IMR-90 (cell line): ENCODE measurements around the gene BIRC5. TPM values are rescaled to one million over a fixed set of nuclear protein-coding genes. Genes with fewer than 3 reads are reported as not detected.

Experiments
- ATAC-seq: fragments of 200-7000 bp; cut with Tn5 transposase; 2 replicates; pipeline ENCODE4 v1.9.1; 2020; ENCODE audit warnings: low read depth, mild to moderate bottlenecking, moderate library complexity
- BruUV-seq: library from RNA; stranded (reverse); fragments of 400-500 nt; replicated peaks from 2 replicates; lab custom pipeline; 2021; lab: Mats Ljungman, UMichigan
- CTCF ChIA-PET: fragments of 300-600 bp; formaldehyde crosslinking; extraction: SDS; loops from one replicate; lab custom pipeline; 2021; ENCODE audit warnings: antibody characterized with exemption; lab: Yijun Ruan, JAX
- POLR2A ChIA-PET: fragments of 300-600 bp; sonication (Branson Sonifier 250); formaldehyde crosslinking; loops from one replicate; lab custom pipeline; 2022; ENCODE audit warnings: antibody characterized with exemption; ENCODE audit not compliant: unreplicated experiment; lab: Charles Lee
- DNase-seq: peaks from one replicate; pipeline ENCODE4 v3.0.0; 2013
- H2AFZ ChIP-seq: replicated peaks from 2 replicates; pipeline ENCODE3; 2013; ENCODE audit warnings: low read length, mild to moderate bottlenecking; ENCODE audit not compliant: poor library complexity
- H2AK5ac ChIP-seq: 2 replicates; pipeline ENCODE4 v1.6.1; 2013; ENCODE audit warnings: low read depth, low read length, inconsistent platforms
- H2AK9ac ChIP-seq: replicated peaks from 2 replicates; pipeline ENCODE3; 2013; ENCODE audit warnings: mild to moderate bottlenecking, low read depth, low read length, moderate library complexity; ENCODE audit not compliant: poor library complexity
- H2BK120ac ChIP-seq: 2 replicates; pipeline ENCODE4 v1.6.1; 2013; ENCODE audit warnings: low read depth, low read length, inconsistent platforms
- H2BK15ac ChIP-seq: 3 replicates; pipeline ENCODE4 v1.6.1; 2013; ENCODE audit warnings: low read depth, low read length, inconsistent platforms
- H2BK20ac ChIP-seq: 2 replicates; pipeline ENCODE4 v1.6.1; 2013; ENCODE audit warnings: low read depth, mild to moderate bottlenecking, inconsistent platforms, low read length, moderate library complexity
- H2BK5ac ChIP-seq: 2 replicates; pipeline ENCODE4 v1.6.1; 2013; ENCODE audit warnings: mild to moderate bottlenecking, low read depth, low read length, inconsistent platforms; ENCODE audit not compliant: poor library complexity, severe bottlenecking
- H3K14ac ChIP-seq: replicated peaks from 2 replicates; pipeline ENCODE4 v1.6.1; 2013; ENCODE audit warnings: low read depth, low read length, inconsistent platforms
- H3K18ac ChIP-seq: 2 replicates; pipeline ENCODE4 v1.6.1; 2013; ENCODE audit warnings: low read depth, low read length, control low read depth
- H3K23ac ChIP-seq: 2 replicates; pipeline ENCODE4 v1.6.1; 2013; ENCODE audit warnings: low read depth, low read length, inconsistent platforms
- H3K27ac ChIP-seq: 2 replicates; pipeline ENCODE4 v1.5.1; 2013; ENCODE audit warnings: mild to moderate bottlenecking, control low read depth, low read length; ENCODE audit not compliant: insufficient read depth
- H3K27me3 ChIP-seq: 2 replicates; pipeline ENCODE4 v1.6.1; 2013; ENCODE audit warnings: low read length; ENCODE audit not compliant: control insufficient read depth, insufficient read depth
- H3K36me3 ChIP-seq: 2 replicates; pipeline ENCODE4 v1.6.1; 2013; ENCODE audit warnings: low read length, mixed read lengths; ENCODE audit not compliant: control insufficient read depth, insufficient read depth
- H3K4ac ChIP-seq: 2 replicates; pipeline ENCODE4 v1.6.1; 2013; ENCODE audit warnings: low read depth, low read length, inconsistent platforms
- H3K4me1 ChIP-seq: 2 replicates; pipeline ENCODE4 v1.6.1; 2013; ENCODE audit warnings: low read length, mixed read lengths; ENCODE audit not compliant: control insufficient read depth, insufficient read depth
- H3K4me2 ChIP-seq: 2 replicates; pipeline ENCODE4 v1.6.1; 2013; ENCODE audit warnings: low read depth, mild to moderate bottlenecking, control low read depth, low read length, moderate library complexity
- H3K4me3 ChIP-seq: 2 replicates; pipeline ENCODE4 v1.5.1; 2013; ENCODE audit warnings: low read depth, mild to moderate bottlenecking, control low read depth, low read length, moderate library complexity; ENCODE audit not compliant: insufficient read depth
- H3K56ac ChIP-seq: 2 replicates; pipeline ENCODE4 v1.6.1; 2013; ENCODE audit warnings: low read length, inconsistent platforms; ENCODE audit not compliant: insufficient read depth; ENCODE audit errors: extremely low read depth
- H3K79me1 ChIP-seq, 2 experiments: 2 replicates each; pipeline ENCODE4 v1.6.1; 2013; ENCODE audit warnings: low read length in 2 of 2, inconsistent platforms in 1 of 2, low read depth in 1 of 2
- H3K9ac ChIP-seq: 2 replicates; pipeline ENCODE4 v1.6.1; 2013; ENCODE audit warnings: low read depth, low read length, control low read depth
- H3K9me1 ChIP-seq: 2 replicates; pipeline ENCODE4 v1.6.1; 2013; ENCODE audit warnings: low read length, inconsistent platforms; ENCODE audit not compliant: insufficient read depth
- H3K9me3 ChIP-seq: 2 replicates; pipeline ENCODE4 v1.6.1; 2013; ENCODE audit warnings: low read length; ENCODE audit not compliant: control insufficient read depth, insufficient read depth
- H4K20me1 ChIP-seq: 2 replicates; pipeline ENCODE4 v1.6.1; 2013; ENCODE audit warnings: low read length, inconsistent platforms; ENCODE audit not compliant: insufficient read depth
- H4K5ac ChIP-seq: 2 replicates; pipeline ENCODE4 v1.6.1; 2013; ENCODE audit warnings: mild to moderate bottlenecking, low read depth, low read length, control low read depth
- H4K8ac ChIP-seq, 2 experiments: 2 replicates each; pipeline ENCODE4 v1.6.1; 2013; ENCODE audit warnings: low read depth in 2 of 2, low read length in 2 of 2, control low read depth in 1 of 2, inconsistent platforms in 1 of 2
- H4K91ac ChIP-seq: 2 replicates; pipeline ENCODE4 v1.6.1; 2013; ENCODE audit warnings: low read depth, low read length, inconsistent platforms; ENCODE audit not compliant: insufficient read depth
- CEBPB ChIP-seq: IDR thresholded peaks from 2 replicates; pipeline ENCODE4 v1.6.1; 2012; ENCODE audit warnings: low read depth, low read length, improper control_type of control experiment
- CHD1 ChIP-seq: IDR thresholded peaks from 2 replicates; pipeline ENCODE4 v1.6.1; 2012; ENCODE audit warnings: low read depth, low read length, improper control_type of control experiment
- MAFK ChIP-seq: IDR thresholded peaks from 2 replicates; pipeline ENCODE4 v1.6.1; 2012; ENCODE audit warnings: low read depth, low read length, improper control_type of control experiment
- MAZ ChIP-seq: IDR thresholded peaks from 2 replicates; pipeline ENCODE4 v1.6.1; 2012; ENCODE audit warnings: low read depth, mild to moderate bottlenecking, low read length, improper control_type of control experiment, moderate library complexity, borderline replicate concordance
- MXI1 ChIP-seq: IDR thresholded peaks from 2 replicates; pipeline ENCODE4 v1.6.1; 2012; ENCODE audit warnings: low read depth, mild to moderate bottlenecking, low read length, moderate library complexity, borderline replicate concordance
- NFE2L2 ChIP-seq: fragments of 150-350 bp; IDR thresholded peaks from 2 replicates; pipeline ENCODE4 v1.6.1; 2016; ENCODE audit warnings: low read depth, mild to moderate bottlenecking, low read length
- POLR2A ChIP-seq: IDR thresholded peaks from 2 replicates; pipeline ENCODE4 v1.6.1; 2012; ENCODE audit warnings: mild to moderate bottlenecking, low read depth, low read length
- RAD21 ChIP-seq: IDR thresholded peaks from 2 replicates; pipeline ENCODE4 v1.6.1; 2012; ENCODE audit warnings: low read length, improper control_type of control experiment
- RCOR1 ChIP-seq: IDR thresholded peaks from 2 replicates; pipeline ENCODE4 v1.6.1; 2012; ENCODE audit warnings: mild to moderate bottlenecking, low read length, improper control_type of control experiment; ENCODE audit not compliant: insufficient replicate concordance
- RFX5 ChIP-seq: IDR thresholded peaks from 2 replicates; pipeline ENCODE4 v1.8.0; 2012; ENCODE audit warnings: low read depth, mild to moderate bottlenecking, low read length, moderate library complexity
- SMC3 ChIP-seq: fragments of 150-350 bp; IDR thresholded peaks from 2 replicates; pipeline ENCODE4 v1.6.1; 2016; ENCODE audit warnings: low read depth, mild to moderate bottlenecking, antibody characterized with exemption, low read length, moderate library complexity
- WGBS, 2 experiments: methylation state at CpG; one replicate each; pipeline versions ENCODE4 v1.1.5 to v1.1.7; 2013; ENCODE audit warnings: missing lambda C conversion rate in 2 of 2; ENCODE audit not compliant: insufficient read length in 1 of 2; ENCODE audit errors: extremely low coverage in 2 of 2; 5-methylcytosine and 5-hydroxymethylcytosine counted together
- dilution Hi-C: fragments of 300-500 bp; cut with HindIII; formaldehyde crosslinking; loops from one replicate; pipeline ENCODE4 v1.14.3; 2018; ENCODE audit warnings: low sequenced_read_pairs; ENCODE audit not compliant: unreplicated experiment
- in situ Hi-C: fragments of 300-500 bp; cut with MboI; formaldehyde crosslinking; loops from 3 replicates; pipeline ENCODE4 v1.14.3; 2019; ENCODE audit warnings: low sequenced_read_pairs, inconsistent platforms, mixed read lengths
- intact Hi-C: fragments of 100-400 bp; cut with micrococcal nuclease; formaldehyde crosslinking; loops from 2 replicates; pipeline ENCODE4 v1.10.0; 2022
- polyA plus RNA-seq, 3 experiments: library from polyadenylated mRNA; depleted of rRNA; stranded (reverse); fragments of >200 nt; gene quantifications; 2 replicates each; pipeline ENCODE4 v1.2.3, GENCODE V29; 2012; ENCODE audit warnings: low replicate concordance in 1 of 3
- total RNA-seq: library from RNA; depleted of rRNA; stranded (reverse); fragments of >200 nt; gene quantifications from 2 replicates; pipeline ENCODE4 v1.2.3, GENCODE V29; 2012
- TF ChIP-seq, protein P1 (sequence below): conservative IDR thresholded peaks from 2 replicates; pipeline ENCODE4 v1.5.1; 2012; ENCODE audit warnings: mild to moderate bottlenecking, low read depth, low read length, improper control_type of control experiment
- TF ChIP-seq, protein P2 (sequence below): fragments of 150-350 bp; IDR thresholded peaks from 2 replicates; pipeline ENCODE4 v1.6.1; 2017; ENCODE audit warnings: mild to moderate bottlenecking, antibody characterized with exemption, low read length, low read depth
- TF ChIP-seq, protein P3 (sequence below): fragments of 150-350 bp; IDR thresholded peaks from 2 replicates; pipeline ENCODE4 v1.6.1; 2016; ENCODE audit warnings: low read depth, mild to moderate bottlenecking, low read length, moderate library complexity, borderline replicate concordance

BIRC5 gene
- total and polyA plus RNA-seq, 2 of the 4 experiments (the other 2 are of a cell fraction): 16.6 to 52.7 TPM

DNA sequence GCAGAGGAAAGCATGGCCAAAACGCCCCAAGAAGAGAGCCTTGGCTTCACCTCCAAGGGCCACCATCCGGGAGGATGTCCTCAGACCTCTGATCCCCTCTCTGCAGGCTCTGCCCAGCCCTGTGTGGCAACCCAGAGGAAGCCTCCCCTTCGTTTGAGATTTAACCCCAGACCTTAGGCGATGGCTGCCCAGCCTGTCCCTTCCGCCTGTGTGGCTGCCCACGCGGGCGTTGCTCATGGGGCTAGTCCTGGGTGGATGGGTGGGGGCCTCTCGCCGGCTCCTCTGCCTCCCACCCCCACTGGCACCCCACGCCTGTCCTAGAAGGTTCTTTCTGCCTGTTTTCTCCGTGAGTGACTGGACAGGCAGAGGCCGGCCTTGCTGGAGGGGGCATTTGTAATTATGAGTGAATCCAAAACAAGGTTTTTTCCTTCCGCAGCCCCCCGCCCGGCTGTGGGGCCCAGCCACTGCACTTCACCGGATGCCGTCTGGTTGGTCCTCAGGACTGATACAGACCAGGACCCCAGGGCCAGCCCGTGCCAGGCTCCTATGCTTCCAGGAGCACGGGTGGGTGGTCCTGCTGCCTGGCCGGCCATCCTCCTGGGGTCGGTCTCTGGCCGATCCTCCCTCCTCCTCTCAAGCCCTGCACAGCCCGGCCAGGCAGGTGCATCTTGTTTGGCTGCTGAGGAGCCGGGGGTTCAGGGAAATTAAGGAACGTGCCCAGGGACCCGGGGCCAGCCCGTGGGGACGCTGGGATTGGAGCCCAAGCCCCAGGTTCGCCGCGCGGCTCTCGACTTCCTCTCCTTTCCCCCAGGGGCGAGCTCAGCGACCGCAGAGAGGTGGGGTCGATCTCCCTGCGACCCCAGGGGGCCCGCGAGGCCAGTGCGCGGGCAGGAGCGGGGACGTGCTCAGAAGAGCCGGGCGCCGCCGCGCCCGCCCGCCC, 17.2 kb downstream of the BIRC5 start, which contains the start of gene TMEM235:
Gene TMEM235, plus strand, starts transcription at position 636 of the 940 bp plus-strand sequence. CDS start 393 bp downstream, outside the sequence.
- no peak within 1 kb of the TSS for H2AK5ac ChIP-seq
- H3K36me3 ChIP-seq: no peaks in the 10 kb centered on the region
- no peak within 1 kb of the TSS for H4K91ac ChIP-seq
- no TSS peak for BruUV-seq
- no peak within 1 kb of the TSS for H3K23ac ChIP-seq
- in situ Hi-C loops: no loop called here
- H2BK120ac ChIP-seq: no peak within 1 kb of the TSS
- WGBS, 2 experiments: 29% methylated on average over 13 of the region's 52 CpGs; no CpG with 5 or more reads in 1 of the 2 experiments
- H3K27ac ChIP-seq: no peak within 1 kb of the TSS
- H3K14ac ChIP-seq: no peak within 1 kb of the TSS
- ChIA-PET POLR2A (no interaction called here), CTCF (no interaction called here)
- peak; percentile 12; the same call in 1 of the 2 replicates for ATAC-seq
- no peaks in the 10 kb centered on the region for H3K4me1 ChIP-seq
- H3K9me3 ChIP-seq: no peaks in the 10 kb centered on the region
- no peak within 1 kb of the TSS for H4K5ac ChIP-seq
- peaks cover 38% of the 10 kb centered on the region for H3K27me3 ChIP-seq
- no peak within 1 kb of the TSS for H3K4me3 ChIP-seq
- no peak for DNase-seq
- H2BK15ac ChIP-seq: no peak within 1 kb of the TSS
- intact Hi-C loops: no loop called here
- H3K56ac ChIP-seq: no peak within 1 kb of the TSS; the same call in 1 of the 2 replicates
- no peak within 1 kb of the TSS for H4K8ac ChIP-seq
- H3K18ac ChIP-seq: no peak within 1 kb of the TSS
- H4K20me1 ChIP-seq: no peaks in the 10 kb centered on the region
- H3K9me1 ChIP-seq: no peaks in the 10 kb centered on the region
- no peak within 1 kb of the TSS for H2BK5ac ChIP-seq
- H3K4me2 ChIP-seq: peak within 1 kb of the TSS; percentile 29; the same call in 1 of the 2 replicates
- H3K9ac ChIP-seq: no peak within 1 kb of the TSS
- no peak within 1 kb of the TSS for H3K4ac ChIP-seq
- no peak within 1 kb of the TSS for H2BK20ac ChIP-seq
- peak within 1 kb of the TSS; percentile 42 for H2AK9ac ChIP-seq
- no peaks in the 10 kb centered on the region for H3K79me1 ChIP-seq
- dilution Hi-C loops: no loop called here
- peak within 1 kb of the TSS; percentile 76 for H2AFZ ChIP-seq
- TF ChIP-seq SMC3: no peak
- no peak for TF ChIP-seq MAFK
- TF ChIP-seq MAZ: no peak
- no peak for TF ChIP-seq POLR2A
- TF ChIP-seq NFE2L2: no peak
- no peak for TF ChIP-seq CEBPB
- no peak for TF ChIP-seq RAD21
- no peak for TF ChIP-seq RCOR1
- TF ChIP-seq, protein P1, sequence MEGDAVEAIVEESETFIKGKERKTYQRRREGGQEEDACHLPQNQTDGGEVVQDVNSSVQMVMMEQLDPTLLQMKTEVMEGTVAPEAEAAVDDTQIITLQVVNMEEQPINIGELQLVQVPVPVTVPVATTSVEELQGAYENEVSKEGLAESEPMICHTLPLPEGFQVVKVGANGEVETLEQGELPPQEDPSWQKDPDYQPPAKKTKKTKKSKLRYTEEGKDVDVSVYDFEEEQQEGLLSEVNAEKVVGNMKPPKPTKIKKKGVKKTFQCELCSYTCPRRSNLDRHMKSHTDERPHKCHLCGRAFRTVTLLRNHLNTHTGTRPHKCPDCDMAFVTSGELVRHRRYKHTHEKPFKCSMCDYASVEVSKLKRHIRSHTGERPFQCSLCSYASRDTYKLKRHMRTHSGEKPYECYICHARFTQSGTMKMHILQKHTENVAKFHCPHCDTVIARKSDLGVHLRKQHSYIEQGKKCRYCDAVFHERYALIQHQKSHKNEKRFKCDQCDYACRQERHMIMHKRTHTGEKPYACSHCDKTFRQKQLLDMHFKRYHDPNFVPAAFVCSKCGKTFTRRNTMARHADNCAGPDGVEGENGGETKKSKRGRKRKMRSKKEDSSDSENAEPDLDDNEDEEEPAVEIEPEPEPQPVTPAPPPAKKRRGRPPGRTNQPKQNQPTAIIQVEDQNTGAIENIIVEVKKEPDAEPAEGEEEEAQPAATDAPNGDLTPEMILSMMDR: no peak
- no peak for TF ChIP-seq RFX5
- TF ChIP-seq, protein P2, sequence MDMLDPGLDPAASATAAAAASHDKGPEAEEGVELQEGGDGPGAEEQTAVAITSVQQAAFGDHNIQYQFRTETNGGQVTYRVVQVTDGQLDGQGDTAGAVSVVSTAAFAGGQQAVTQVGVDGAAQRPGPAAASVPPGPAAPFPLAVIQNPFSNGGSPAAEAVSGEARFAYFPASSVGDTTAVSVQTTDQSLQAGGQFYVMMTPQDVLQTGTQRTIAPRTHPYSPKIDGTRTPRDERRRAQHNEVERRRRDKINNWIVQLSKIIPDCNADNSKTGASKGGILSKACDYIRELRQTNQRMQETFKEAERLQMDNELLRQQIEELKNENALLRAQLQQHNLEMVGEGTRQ: no peak
- no peak for TF ChIP-seq MXI1
- TF ChIP-seq CHD1: no peak
- TF ChIP-seq, protein P3, sequence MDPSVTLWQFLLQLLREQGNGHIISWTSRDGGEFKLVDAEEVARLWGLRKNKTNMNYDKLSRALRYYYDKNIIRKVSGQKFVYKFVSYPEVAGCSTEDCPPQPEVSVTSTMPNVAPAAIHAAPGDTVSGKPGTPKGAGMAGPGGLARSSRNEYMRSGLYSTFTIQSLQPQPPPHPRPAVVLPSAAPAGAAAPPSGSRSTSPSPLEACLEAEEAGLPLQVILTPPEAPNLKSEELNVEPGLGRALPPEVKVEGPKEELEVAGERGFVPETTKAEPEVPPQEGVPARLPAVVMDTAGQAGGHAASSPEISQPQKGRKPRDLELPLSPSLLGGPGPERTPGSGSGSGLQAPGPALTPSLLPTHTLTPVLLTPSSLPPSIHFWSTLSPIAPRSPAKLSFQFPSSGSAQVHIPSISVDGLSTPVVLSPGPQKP: no peak
